Measurements from ENCODE around the gene TARS3. TPM values are rescaled to one million over a fixed set of nuclear protein-coding genes. Genes with fewer than 3 reads are reported as not detected.
A peak's percentile ranks its signal among the peaks of the same experiment; 100 is the strongest.
"Not testable (repeated sequence)": the region's sequence is repeated elsewhere in the genome, so short reads cannot be mapped to it uniquely, and the experiment has no call there.

Gene TARS3
- total and polyA plus RNA-seq, 2 donors = 13.2 to 14.6 TPM

DNA sequence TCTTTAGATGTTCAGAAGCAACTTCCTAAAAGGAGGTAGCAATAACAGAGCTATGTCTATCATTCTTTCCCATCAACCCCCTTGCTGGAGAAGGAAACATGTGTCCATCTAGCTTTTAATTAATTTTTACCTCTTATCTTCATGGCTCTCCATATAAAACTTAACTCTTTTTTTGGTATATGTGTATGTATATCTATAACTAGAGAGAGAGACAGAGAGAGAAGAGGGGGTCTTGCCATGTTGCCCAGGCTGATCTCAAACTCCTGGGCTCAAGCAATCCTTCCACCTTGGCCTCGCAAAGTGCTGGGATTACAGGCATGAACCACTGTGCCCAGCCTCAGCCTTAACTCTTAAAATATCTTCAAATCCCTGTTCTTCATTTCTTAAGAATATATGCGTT lies 10.6 kb upstream of the TARS3 start:
- WGBS = 98% methylated on average over 2 of the region's 2 CpGs
- not testable (repeated sequence) for H3K4me1 ChIP-seq (ENCODE audit: control insufficient read depth in 2 of 2, insufficient read depth in 2 of 2, low read length in 2 of 2); DNase-seq (ENCODE audit: low read depth in 6 of 9, low spot score in 9 of 9); H3K27ac ChIP-seq (ENCODE audit: low read depth in 1 of 2, low read length in 1 of 2); H3K9me3 ChIP-seq (ENCODE audit: control insufficient read depth in 2 of 2, insufficient read depth in 1 of 2, low read length in 1 of 2); H3K36me3 ChIP-seq (ENCODE audit: control insufficient read depth in 2 of 2, insufficient read depth in 2 of 2, low read length in 1 of 2); H3K4me3 ChIP-seq (ENCODE audit: low read length in 2 of 2); H3K27me3 ChIP-seq (ENCODE audit: control insufficient read depth in 2 of 2, insufficient read depth in 1 of 2, low read length in 1 of 2)

DNA sequence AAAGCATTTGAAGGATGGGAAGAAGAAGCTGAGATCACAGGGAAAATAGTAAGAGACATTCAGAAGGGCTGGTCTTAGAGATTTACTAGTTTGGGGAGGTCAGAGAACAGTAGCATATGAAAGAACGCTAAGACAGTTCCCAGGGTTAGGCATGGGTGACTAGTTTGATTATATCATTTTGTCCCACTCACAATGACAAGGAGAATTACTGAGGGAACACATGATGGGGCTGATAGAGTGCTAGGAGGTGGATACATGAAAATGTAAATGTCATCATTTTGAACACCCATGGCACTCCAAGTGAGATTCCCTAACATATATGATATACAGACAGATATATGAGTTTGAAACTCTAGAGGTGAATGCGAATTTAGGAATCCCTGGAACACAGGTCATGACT lies 9.3 kb upstream of the TARS3 start:
- Histone ChIP-seq H3K36me3 (ENCODE audit: control insufficient read depth in 2 of 2, insufficient read depth in 2 of 2, low read length in 1 of 2) (no peaks in the 10 kb centered on the region), H3K4me1 (ENCODE audit: control insufficient read depth in 2 of 2, insufficient read depth in 2 of 2, low read length in 2 of 2) (peaks cover 0 to 2% of the 10 kb centered on the region in 2 donors), H3K27ac (ENCODE audit: low read depth in 1 of 2, low read length in 1 of 2) (no peak overlapping the region), H3K27me3 (ENCODE audit: control insufficient read depth in 2 of 2, insufficient read depth in 1 of 2, low read length in 1 of 2) (no peaks in the 10 kb centered on the region), H3K9me3 (ENCODE audit: control insufficient read depth in 2 of 2, insufficient read depth in 1 of 2, low read length in 1 of 2) (no peaks in the 10 kb centered on the region), H3K4me3 (ENCODE audit: low read length in 2 of 2) (no peak overlapping the region)
- over 99% methylated on average over 2 of the region's 2 CpGs for WGBS
- no peak for DNase-seq (ENCODE audit: low read depth in 6 of 9, low spot score in 9 of 9)

DNA sequence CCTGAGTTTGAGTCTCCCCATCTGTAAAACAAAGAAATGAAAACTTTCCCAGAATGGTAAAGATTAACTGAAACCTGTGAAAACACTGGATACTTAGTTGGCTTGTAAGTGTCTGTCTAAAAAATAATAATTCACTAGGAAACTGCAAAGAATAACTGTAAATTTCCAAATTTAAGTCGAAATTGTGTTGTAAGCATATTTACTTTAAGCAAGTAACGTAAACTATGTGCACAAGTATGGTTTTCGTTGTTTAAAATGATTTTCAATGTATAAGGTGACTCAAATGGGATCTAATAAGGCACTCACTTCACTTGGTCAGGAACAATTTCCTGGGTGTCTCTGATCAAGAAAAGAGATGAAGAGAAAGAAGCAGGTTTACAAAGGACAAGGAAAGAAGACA lies 8.5 kb upstream of the TARS3 start:
- Histone ChIP-seq H3K4me1 (ENCODE audit: control insufficient read depth in 2 of 2, insufficient read depth in 2 of 2, low read length in 2 of 2) (peaks cover 0 to 2% of the 10 kb centered on the region in 2 donors), H3K4me3 (ENCODE audit: low read length in 2 of 2) (no peak overlapping the region), H3K9me3 (ENCODE audit: control insufficient read depth in 2 of 2, insufficient read depth in 1 of 2, low read length in 1 of 2) (no peaks in the 10 kb centered on the region), H3K27ac (ENCODE audit: low read depth in 1 of 2, low read length in 1 of 2) (no peak overlapping the region), H3K36me3 (ENCODE audit: control insufficient read depth in 2 of 2, insufficient read depth in 2 of 2, low read length in 1 of 2) (no peaks in the 10 kb centered on the region), H3K27me3 (ENCODE audit: control insufficient read depth in 2 of 2, insufficient read depth in 1 of 2, low read length in 1 of 2) (no peaks in the 10 kb centered on the region)
- 95% methylated on average over 3 of the region's 3 CpGs for WGBS
- DNase-seq (ENCODE audit: low read depth in 6 of 9, low spot score in 9 of 9) = no peak

DNA sequence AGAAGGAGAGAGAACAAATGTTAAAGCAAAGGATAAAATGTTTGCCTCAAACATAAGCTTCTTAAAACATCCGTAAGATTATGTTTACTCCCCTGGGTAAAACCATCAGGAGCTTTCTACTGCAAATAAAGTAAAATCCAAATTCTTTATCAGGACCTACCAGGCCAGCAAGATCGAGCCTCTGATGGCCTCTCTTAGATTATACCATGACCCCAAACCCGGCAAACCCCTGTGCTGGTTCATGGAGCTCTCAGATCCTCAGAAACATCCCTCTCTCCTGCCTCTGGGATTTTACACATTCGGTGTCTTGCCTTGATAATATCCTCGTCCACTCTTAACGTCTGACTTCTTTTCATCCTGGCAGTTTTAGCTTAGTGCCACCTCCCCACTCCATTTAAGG lies 7.5 kb upstream of the TARS3 start:
- Histone ChIP-seq H3K9me3 (ENCODE audit: control insufficient read depth in 2 of 2, insufficient read depth in 1 of 2, low read length in 1 of 2) (no peaks in the 10 kb centered on the region), H3K4me1 (ENCODE audit: control insufficient read depth in 2 of 2, insufficient read depth in 2 of 2, low read length in 2 of 2) (peaks cover 0 to 2% of the 10 kb centered on the region in 2 donors), H3K27ac (ENCODE audit: low read depth in 1 of 2, low read length in 1 of 2) (no peak overlapping the region), H3K4me3 (ENCODE audit: low read length in 2 of 2) (no peak overlapping the region), H3K36me3 (ENCODE audit: control insufficient read depth in 2 of 2, insufficient read depth in 2 of 2, low read length in 1 of 2) (no peaks in the 10 kb centered on the region), H3K27me3 (ENCODE audit: control insufficient read depth in 2 of 2, insufficient read depth in 1 of 2, low read length in 1 of 2) (no peaks in the 10 kb centered on the region)
- WGBS = 96% methylated on average over 6 of the region's 6 CpGs
- peak in 1 of 9 donors; percentile 17 for DNase-seq (ENCODE audit: low read depth in 6 of 9, low spot score in 9 of 9)

DNA sequence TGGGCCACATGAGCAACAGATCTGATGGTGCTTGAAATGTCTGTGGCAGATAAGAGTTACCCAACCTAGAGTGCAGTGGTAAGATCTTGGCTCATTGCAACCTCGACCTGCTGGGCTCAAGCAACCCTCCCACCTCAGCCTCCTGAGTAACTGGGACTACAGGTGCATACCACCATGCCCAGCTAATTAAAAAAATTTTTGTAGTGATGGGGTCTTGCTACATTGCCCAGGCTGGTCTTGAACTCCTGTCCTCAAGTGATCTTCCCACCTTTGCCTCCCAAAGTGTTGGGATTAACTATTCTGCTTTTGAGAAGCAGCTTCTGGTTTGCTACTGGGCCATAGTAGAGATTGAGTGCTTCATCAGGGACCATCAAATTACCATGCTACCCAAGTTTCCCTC lies 2.9 kb upstream of the TARS3 start:
- peaks cover 5 to 7% of the 10 kb centered on the region in 2 donors for H3K4me1 ChIP-seq (ENCODE audit: control insufficient read depth in 2 of 2, insufficient read depth in 2 of 2, low read length in 2 of 2)
- no peak for DNase-seq (ENCODE audit: low read depth in 6 of 9, low spot score in 9 of 9)
- no peaks in the 10 kb centered on the region for H3K27me3 ChIP-seq (ENCODE audit: control insufficient read depth in 2 of 2, insufficient read depth in 1 of 2, low read length in 1 of 2)
- no peaks in the 10 kb centered on the region for H3K9me3 ChIP-seq (ENCODE audit: control insufficient read depth in 2 of 2, insufficient read depth in 1 of 2, low read length in 1 of 2)
- no peak overlapping the region for H3K27ac ChIP-seq (ENCODE audit: low read depth in 1 of 2, low read length in 1 of 2)
- 89% methylated on average over 1 of the region's 1 CpG for WGBS
- H3K4me3 ChIP-seq (ENCODE audit: low read length in 2 of 2) = no peak overlapping the region
- H3K36me3 ChIP-seq (ENCODE audit: control insufficient read depth in 2 of 2, insufficient read depth in 2 of 2, low read length in 1 of 2) = no peaks in the 10 kb centered on the region

DNA sequence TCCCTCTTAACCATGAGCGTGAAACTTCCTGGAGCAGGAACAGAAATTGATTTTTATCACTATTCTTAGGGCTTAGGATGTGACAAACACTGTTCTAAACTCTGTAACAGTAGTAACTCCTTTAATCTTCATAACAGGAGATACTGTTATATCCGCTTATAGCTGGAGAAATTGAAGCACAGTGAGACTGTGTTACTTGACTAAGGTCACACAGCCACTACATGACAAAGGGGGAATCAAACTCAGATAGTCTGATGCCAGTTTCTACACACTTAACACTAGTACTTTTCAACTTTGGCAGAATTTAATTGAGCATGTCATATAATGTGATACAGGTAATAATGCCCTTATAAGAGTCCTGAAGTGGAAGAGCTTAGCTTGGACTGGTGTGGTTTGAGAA lies 800 bp upstream of the TARS3 start:
- WGBS = 95% methylated on average over 2 of the region's 2 CpGs
- H3K36me3 ChIP-seq (ENCODE audit: control insufficient read depth in 2 of 2, insufficient read depth in 2 of 2, low read length in 1 of 2) = peaks cover 10 to 15% of the 10 kb centered on the region in 2 donors
- H3K27me3 ChIP-seq (ENCODE audit: control insufficient read depth in 2 of 2, insufficient read depth in 1 of 2, low read length in 1 of 2) = no peaks in the 10 kb centered on the region
- no peak for DNase-seq (ENCODE audit: low read depth in 6 of 9, low spot score in 9 of 9)
- H3K4me1 ChIP-seq (ENCODE audit: control insufficient read depth in 2 of 2, insufficient read depth in 2 of 2, low read length in 2 of 2) = peaks cover 5 to 7% of the 10 kb centered on the region in 2 donors
- H3K27ac ChIP-seq (ENCODE audit: low read depth in 1 of 2, low read length in 1 of 2) = no peak overlapping the region
- H3K9me3 ChIP-seq (ENCODE audit: control insufficient read depth in 2 of 2, insufficient read depth in 1 of 2, low read length in 1 of 2) = no peaks in the 10 kb centered on the region
- no peak overlapping the region for H3K4me3 ChIP-seq (ENCODE audit: low read length in 2 of 2)

DNA sequence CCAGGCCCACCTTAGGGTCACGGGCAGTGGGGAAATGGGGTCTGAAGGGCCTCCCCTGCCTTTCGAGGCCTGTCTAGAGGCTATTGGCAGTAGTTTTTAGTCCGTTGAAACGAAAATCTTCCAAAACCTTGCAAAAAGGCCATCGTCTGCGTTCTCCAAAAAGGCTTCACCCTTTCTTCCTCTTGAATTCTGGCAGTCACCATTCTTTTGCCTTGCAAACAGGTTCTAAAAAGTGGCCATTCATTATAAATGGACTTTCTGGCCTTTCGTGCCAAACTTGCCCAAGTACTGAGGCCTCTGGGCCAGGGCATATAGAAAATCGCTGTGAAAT lies 367 bp upstream of the TARS3 start:
- no peaks in the 10 kb centered on the region for H3K9me3 ChIP-seq (ENCODE audit: control insufficient read depth in 2 of 2, insufficient read depth in 1 of 2, low read length in 1 of 2)
- peak overlapping the region in 1 of 2 donors; percentile 47 for H3K27ac ChIP-seq (ENCODE audit: low read depth in 1 of 2, low read length in 1 of 2)
- WGBS = 37% methylated on average over 8 of the region's 8 CpGs
- peaks cover 13 to 18% of the 10 kb centered on the region in 2 donors for H3K36me3 ChIP-seq (ENCODE audit: control insufficient read depth in 2 of 2, insufficient read depth in 2 of 2, low read length in 1 of 2)
- H3K4me3 ChIP-seq (ENCODE audit: low read length in 2 of 2) = peak overlapping the region in 1 of 2 donors; percentile 10
- peaks cover 5% of the 10 kb centered on the region in 2 donors for H3K4me1 ChIP-seq (ENCODE audit: control insufficient read depth in 2 of 2, insufficient read depth in 2 of 2, low read length in 2 of 2)
- DNase-seq (ENCODE audit: low read depth in 6 of 9, low spot score in 9 of 9) = peak in 1 of 9 donors; percentile 9
- no peaks in the 10 kb centered on the region for H3K27me3 ChIP-seq (ENCODE audit: control insufficient read depth in 2 of 2, insufficient read depth in 1 of 2, low read length in 1 of 2)

DNA sequence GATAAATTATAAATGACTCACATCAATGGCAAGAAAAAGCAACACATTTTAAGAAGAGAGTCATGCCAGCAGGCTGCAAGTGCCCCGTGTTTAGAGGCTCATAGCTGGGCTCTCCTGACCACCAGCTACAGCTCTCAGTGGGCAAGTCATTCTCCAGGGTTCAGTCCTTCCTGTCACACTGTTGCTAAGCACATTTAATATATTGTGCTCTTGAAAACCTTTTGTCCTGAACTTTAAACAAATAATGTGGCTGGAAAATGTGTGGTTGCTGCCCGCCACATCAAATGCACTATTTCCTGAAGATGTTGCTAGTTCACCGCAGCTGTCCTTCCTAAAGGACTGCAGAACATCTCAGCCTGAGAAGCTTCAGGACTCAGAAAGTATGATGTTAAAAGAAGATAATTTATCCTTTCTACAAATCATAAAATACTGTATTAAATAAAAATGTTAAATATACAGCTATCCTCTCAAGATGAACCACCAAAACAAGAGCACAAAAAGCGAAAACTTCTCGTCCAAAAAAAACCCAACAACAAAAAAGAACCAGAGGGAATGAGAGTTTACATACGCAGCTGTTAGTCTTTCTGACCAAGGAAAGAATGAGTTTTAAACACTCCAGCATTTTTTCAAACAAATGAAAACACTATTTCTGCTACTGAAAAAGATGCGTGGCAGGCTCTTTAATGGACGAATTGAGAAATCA lies 951 bp downstream of the TARS3 start:
- Histone ChIP-seq H3K9me3 (ENCODE audit: control insufficient read depth in 2 of 2, insufficient read depth in 1 of 2, low read length in 1 of 2) (no peaks in the 10 kb centered on the region), H3K4me3 (ENCODE audit: low read length in 2 of 2) (peak overlapping the region; percentile 50 to 86), H3K27me3 (ENCODE audit: control insufficient read depth in 2 of 2, insufficient read depth in 1 of 2, low read length in 1 of 2) (no peaks in the 10 kb centered on the region), H3K27ac (ENCODE audit: low read depth in 1 of 2, low read length in 1 of 2) (peak overlapping the region in 1 of 2 donors; percentile 82), H3K36me3 (ENCODE audit: control insufficient read depth in 2 of 2, insufficient read depth in 2 of 2, low read length in 1 of 2) (peaks cover 19 to 26% of the 10 kb centered on the region in 2 donors), H3K4me1 (ENCODE audit: control insufficient read depth in 2 of 2, insufficient read depth in 2 of 2, low read length in 2 of 2) (peaks cover 5% of the 10 kb centered on the region in 2 donors)
- WGBS = 1% methylated on average over 8 of the region's 8 CpGs
- peak in 6 of 9 donors; percentile 9 to 43 (median 16) for DNase-seq (ENCODE audit: low read depth in 6 of 9, low spot score in 9 of 9)

DNA sequence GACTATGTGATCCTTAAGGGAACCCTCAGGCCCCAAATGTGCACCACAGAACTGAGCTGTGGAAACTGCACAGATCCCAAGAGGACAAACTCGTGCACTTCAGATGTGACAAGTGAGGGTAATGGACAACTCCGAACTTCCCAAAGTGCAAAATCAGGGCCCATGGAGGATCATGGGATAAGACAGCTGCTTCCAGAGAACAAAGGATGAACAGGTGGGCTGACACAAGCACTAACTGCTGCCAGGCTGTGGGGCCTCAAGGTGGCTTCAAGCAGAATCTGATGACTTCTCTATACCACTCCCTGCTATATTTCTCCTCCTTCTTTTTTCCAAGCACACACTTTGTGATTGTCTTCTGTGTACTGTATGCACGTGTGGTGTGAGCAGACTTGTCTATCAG lies 5.4 kb downstream of the TARS3 start:
- no peak overlapping the region for H3K27ac ChIP-seq (ENCODE audit: low read depth in 1 of 2, low read length in 1 of 2)
- H3K4me1 ChIP-seq (ENCODE audit: control insufficient read depth in 2 of 2, insufficient read depth in 2 of 2, low read length in 2 of 2) = peaks cover 5% of the 10 kb centered on the region in 2 donors
- 97% methylated on average over 3 of the region's 3 CpGs for WGBS
- no peak for DNase-seq (ENCODE audit: low read depth in 6 of 9, low spot score in 9 of 9)
- H3K9me3 ChIP-seq (ENCODE audit: control insufficient read depth in 2 of 2, insufficient read depth in 1 of 2, low read length in 1 of 2) = no peaks in the 10 kb centered on the region
- H3K36me3 ChIP-seq (ENCODE audit: control insufficient read depth in 2 of 2, insufficient read depth in 2 of 2, low read length in 1 of 2) = peaks cover 19 to 26% of the 10 kb centered on the region in 2 donors
- H3K4me3 ChIP-seq (ENCODE audit: low read length in 2 of 2) = no peak overlapping the region
- H3K27me3 ChIP-seq (ENCODE audit: control insufficient read depth in 2 of 2, insufficient read depth in 1 of 2, low read length in 1 of 2) = no peaks in the 10 kb centered on the region
